22Rv1 (cell line): ENCODE measurements around the gene USP38.

Source experiments
- ZFX ChIP-seq: fragments of 450-650 bp; IDR thresholded peaks from 2 replicates; pipeline ENCODE4 v1.6.1; 2017; ENCODE audit warnings: antibody characterized with exemption, borderline replicate concordance
- TF ChIP-seq, protein P1 (sequence below): fragments of 450-650 bp; IDR thresholded peaks from 2 replicates; pipeline ENCODE4 v1.5.1; 2017; ENCODE audit warnings: mild to moderate bottlenecking

GRCh38 chr4:143251348-143251747 lies 66.6 kb downstream of the USP38 start:
- TF ChIP-seq, protein P1, sequence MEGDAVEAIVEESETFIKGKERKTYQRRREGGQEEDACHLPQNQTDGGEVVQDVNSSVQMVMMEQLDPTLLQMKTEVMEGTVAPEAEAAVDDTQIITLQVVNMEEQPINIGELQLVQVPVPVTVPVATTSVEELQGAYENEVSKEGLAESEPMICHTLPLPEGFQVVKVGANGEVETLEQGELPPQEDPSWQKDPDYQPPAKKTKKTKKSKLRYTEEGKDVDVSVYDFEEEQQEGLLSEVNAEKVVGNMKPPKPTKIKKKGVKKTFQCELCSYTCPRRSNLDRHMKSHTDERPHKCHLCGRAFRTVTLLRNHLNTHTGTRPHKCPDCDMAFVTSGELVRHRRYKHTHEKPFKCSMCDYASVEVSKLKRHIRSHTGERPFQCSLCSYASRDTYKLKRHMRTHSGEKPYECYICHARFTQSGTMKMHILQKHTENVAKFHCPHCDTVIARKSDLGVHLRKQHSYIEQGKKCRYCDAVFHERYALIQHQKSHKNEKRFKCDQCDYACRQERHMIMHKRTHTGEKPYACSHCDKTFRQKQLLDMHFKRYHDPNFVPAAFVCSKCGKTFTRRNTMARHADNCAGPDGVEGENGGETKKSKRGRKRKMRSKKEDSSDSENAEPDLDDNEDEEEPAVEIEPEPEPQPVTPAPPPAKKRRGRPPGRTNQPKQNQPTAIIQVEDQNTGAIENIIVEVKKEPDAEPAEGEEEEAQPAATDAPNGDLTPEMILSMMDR = no peak
- TF ChIP-seq ZFX = no peak
